Measurements from ENCODE around the gene SMTNL2.

DNA sequence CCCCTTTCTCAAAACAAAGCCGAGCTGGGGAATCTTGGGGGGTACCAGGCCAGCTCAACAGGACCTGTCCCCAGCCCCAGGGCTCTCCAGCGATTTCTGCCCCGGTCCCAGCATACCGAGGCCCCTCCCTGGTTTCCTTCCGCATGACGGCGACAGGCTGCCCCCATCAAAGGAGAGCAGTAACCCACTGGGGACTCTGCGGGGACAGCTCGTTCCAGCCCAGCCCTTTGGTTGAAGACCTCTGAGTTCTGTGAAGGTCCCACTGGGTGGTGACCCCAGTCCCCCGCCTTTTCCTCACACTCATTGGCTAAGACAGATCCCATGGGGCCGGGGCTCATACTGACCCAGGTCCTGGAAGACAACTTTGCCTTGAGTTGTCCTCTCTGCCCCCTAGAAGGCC, 4.1 kb downstream of the SMTNL2 start:
- TF ChIP-seq RAD21 (IDR thresholded peaks at IDR 0.05; ENCODE audit: low read length) (no peak), CEBPB (IDR thresholded peaks at IDR 0.05; ENCODE audit: low read depth, low read length) (no peak), POLR2A (IDR thresholded peaks at IDR 0.05; ENCODE audit: low read depth, low read length) (no peak), SMC3 (IDR thresholded peaks at IDR 0.05; ENCODE audit: low read depth, low read length) (no peak), RCOR1 (IDR thresholded peaks at IDR 0.05; ENCODE audit: insufficient replicate concordance, low read length) (no peak), MAZ (IDR thresholded peaks at IDR 0.05; ENCODE audit: borderline replicate concordance, low read depth, low read length) (no peak), RFX5 (IDR thresholded peaks at IDR 0.05; ENCODE audit: low read depth, low read length) (no peak)
- TF ChIP-seq, protein P1, sequence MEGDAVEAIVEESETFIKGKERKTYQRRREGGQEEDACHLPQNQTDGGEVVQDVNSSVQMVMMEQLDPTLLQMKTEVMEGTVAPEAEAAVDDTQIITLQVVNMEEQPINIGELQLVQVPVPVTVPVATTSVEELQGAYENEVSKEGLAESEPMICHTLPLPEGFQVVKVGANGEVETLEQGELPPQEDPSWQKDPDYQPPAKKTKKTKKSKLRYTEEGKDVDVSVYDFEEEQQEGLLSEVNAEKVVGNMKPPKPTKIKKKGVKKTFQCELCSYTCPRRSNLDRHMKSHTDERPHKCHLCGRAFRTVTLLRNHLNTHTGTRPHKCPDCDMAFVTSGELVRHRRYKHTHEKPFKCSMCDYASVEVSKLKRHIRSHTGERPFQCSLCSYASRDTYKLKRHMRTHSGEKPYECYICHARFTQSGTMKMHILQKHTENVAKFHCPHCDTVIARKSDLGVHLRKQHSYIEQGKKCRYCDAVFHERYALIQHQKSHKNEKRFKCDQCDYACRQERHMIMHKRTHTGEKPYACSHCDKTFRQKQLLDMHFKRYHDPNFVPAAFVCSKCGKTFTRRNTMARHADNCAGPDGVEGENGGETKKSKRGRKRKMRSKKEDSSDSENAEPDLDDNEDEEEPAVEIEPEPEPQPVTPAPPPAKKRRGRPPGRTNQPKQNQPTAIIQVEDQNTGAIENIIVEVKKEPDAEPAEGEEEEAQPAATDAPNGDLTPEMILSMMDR (conservative IDR thresholded peaks at IDR 0.05; ENCODE audit: low read depth, low read length): no peak

Data from IMR-90 (cell line).